Glutamatergic neuron (in vitro differentiated cells): Measurements from ENCODE around the gene BPHL. TPM values are rescaled to one million over a fixed set of nuclear protein-coding genes. Genes with fewer than 3 reads are reported as not detected.

Source experiments
- DNase-seq: peaks from one replicate; pipeline ENCODE4 v3.0.0; 2022
- H3K27ac Mint-ChIP-seq: one replicate; pipeline ENCODE4 v1.8.0; 2020; ENCODE audit warnings: mild to moderate bottlenecking, mixed read lengths, inconsistent platforms; ENCODE audit not compliant: unreplicated experiment
- H3K27me3 Mint-ChIP-seq: one replicate; pipeline ENCODE4 v1.8.0; 2020; ENCODE audit warnings: mild to moderate bottlenecking, moderate library complexity, mixed read lengths, inconsistent platforms; ENCODE audit not compliant: unreplicated experiment
- H3K36me3 Mint-ChIP-seq: one replicate; pipeline ENCODE4 v1.8.0; 2020; ENCODE audit warnings: mild to moderate bottlenecking, mixed read lengths, inconsistent platforms; ENCODE audit not compliant: unreplicated experiment
- H3K4me1 Mint-ChIP-seq: one replicate; pipeline ENCODE4 v1.8.0; 2020; ENCODE audit warnings: mild to moderate bottlenecking, low read depth, mixed read lengths, inconsistent platforms; ENCODE audit not compliant: unreplicated experiment
- H3K4me3 Mint-ChIP-seq: one replicate; pipeline ENCODE4 v1.8.0; 2020; ENCODE audit warnings: mild to moderate bottlenecking, mixed read lengths, inconsistent platforms; ENCODE audit not compliant: unreplicated experiment
- H3K9me3 Mint-ChIP-seq: one replicate; pipeline ENCODE4 v1.8.0; 2020; ENCODE audit warnings: mild to moderate bottlenecking, moderate library complexity, mixed read lengths, inconsistent platforms; ENCODE audit not compliant: unreplicated experiment
- CTCF ChIP-seq: fragments of 200-600 bp; sonication (generic); IDR thresholded peaks from one replicate; pipeline ENCODE4 v1.5.0; 2021; ENCODE audit not compliant: partially characterized antibody, unreplicated experiment
- total RNA-seq: library from RNA; stranded (reverse); fragmentation: NEBNext Ultra II Directional; extraction: Animal tissue kit (Norgen Biotek cat#: 25700); gene quantifications from one replicate; pipeline ENCODE4 v1.2.1, GENCODE V29; 2021; ENCODE audit not compliant: unreplicated experiment

BPHL gene
- total RNA-seq, 1 donor from 2014 or later, result 72.1 TPM

GRCh38 chr6:3140201-3140600, 21.7 kb downstream of the BPHL start:
- TF ChIP-seq CTCF, result no peak
- Mint-ChIP-seq H3K27me3 (peaks cover 6% of the 10 kb centered on the region), H3K4me3 (no peak overlapping the region), H3K27ac (no peak overlapping the region), H3K9me3 (no peaks in the 10 kb centered on the region), H3K36me3 (peaks cover 7% of the 10 kb centered on the region), H3K4me1 (no peaks in the 10 kb centered on the region)
- DNase-seq, result no peak

GRCh38 chr6:3142536-3142935, 24.0 kb downstream of the BPHL start:
- TF ChIP-seq CTCF, result no peak
- H3K9me3 Mint-ChIP-seq, result peaks cover 6% of the 10 kb centered on the region
- peaks cover 7% of the 10 kb centered on the region for H3K36me3 Mint-ChIP-seq
- no peaks in the 10 kb centered on the region for H3K4me1 Mint-ChIP-seq
- H3K27ac Mint-ChIP-seq, result no peak overlapping the region
- peaks cover 6% of the 10 kb centered on the region for H3K27me3 Mint-ChIP-seq
- no peak overlapping the region for H3K4me3 Mint-ChIP-seq
- no peak for DNase-seq

GRCh38 chr6:3143158-3143557, 24.6 kb downstream of the BPHL start:
- H3K4me3 Mint-ChIP-seq, result no peak overlapping the region
- H3K9me3 Mint-ChIP-seq, result peaks cover 6% of the 10 kb centered on the region
- no peak overlapping the region for H3K27ac Mint-ChIP-seq
- H3K36me3 Mint-ChIP-seq, result peaks cover 9% of the 10 kb centered on the region
- TF ChIP-seq CTCF, result no peak
- H3K4me1 Mint-ChIP-seq, result no peaks in the 10 kb centered on the region
- peaks cover 7% of the 10 kb centered on the region for H3K27me3 Mint-ChIP-seq
- no peak for DNase-seq

- no peak for DNase-seq
- peaks cover 9% of the 10 kb centered on the region for H3K36me3 Mint-ChIP-seq
- H3K27ac Mint-ChIP-seq, result no peak overlapping the region
- TF ChIP-seq CTCF, result no peak
- H3K9me3 Mint-ChIP-seq, result peaks cover 6% of the 10 kb centered on the region
- H3K4me3 Mint-ChIP-seq, result no peak overlapping the region
- H3K27me3 Mint-ChIP-seq, result peaks cover 7% of the 10 kb centered on the region
- no peaks in the 10 kb centered on the region for H3K4me1 Mint-ChIP-seq
Measured at GRCh38 chr6:3144571-3144970, 26.1 kb downstream of the BPHL start.

GRCh38 chr6:3147914-3148757, 29.6 kb downstream of the BPHL start:
- no peak for DNase-seq
- no peak for TF ChIP-seq CTCF
- H3K36me3 Mint-ChIP-seq, result peaks cover 11% of the 10 kb centered on the region
- H3K9me3 Mint-ChIP-seq, result peaks cover 10% of the 10 kb centered on the region
- H3K4me1 Mint-ChIP-seq, result peaks cover 8% of the 10 kb centered on the region
- H3K27me3 Mint-ChIP-seq, result peaks cover 7% of the 10 kb centered on the region
- no peak overlapping the region for H3K4me3 Mint-ChIP-seq
- H3K27ac Mint-ChIP-seq, result no peak overlapping the region
